Astrocyte of the spinal cord (primary cell): ENCODE results near the gene SLC9A1.

Experiments used
- DNase-seq: peaks from one replicate; pipeline ENCODE4 v3.0.0; 2011; ENCODE audit warnings: low read depth, low spot score
- H3K4me3 ChIP-seq: 2 replicates; pipeline ENCODE4 v1.5.1; 2011; ENCODE audit warnings: low read depth, mild to moderate bottlenecking, low read length, moderate library complexity
- CTCF ChIP-seq: IDR thresholded peaks from 2 replicates; pipeline ENCODE4 v1.5.1; 2012; ENCODE audit warnings: low read depth, mild to moderate bottlenecking, low read length, inconsistent platforms
- in situ Hi-C: cut with HindIII; loops from 2 replicates; pipeline ENCODE4 v1.10.0; 2017; ENCODE audit warnings: low sequenced_read_pairs

SLC9A1 gene

GRCh38 chr1:27148591-27148990 lies 6.3 kb downstream of the SLC9A1 start:
- no peak overlapping the region for H3K4me3 ChIP-seq
- no peak for DNase-seq
- in situ Hi-C loops: no loop called here
- TF ChIP-seq CTCF: no peak

GRCh38 chr1:27147842-27148518 lies 6.9 kb downstream of the SLC9A1 start:
- DNase-seq: no peak
- no peak overlapping the region for H3K4me3 ChIP-seq
- TF ChIP-seq CTCF: no peak
- in situ Hi-C loops: no loop called here

GRCh38 chr1:27145934-27146354 lies 9.0 kb downstream of the SLC9A1 start:
- in situ Hi-C loops: no loop called here
- DNase-seq: peak; percentile 82

GRCh38 chr1:27144920-27145661 lies 9.8 kb downstream of the SLC9A1 start:
- in situ Hi-C loops: no loop called here
- TF ChIP-seq CTCF: no peak
- no peak overlapping the region for H3K4me3 ChIP-seq
- DNase-seq: peak; percentile 73

More at GRCh38 chr1:27145934-27146354, 9.0 kb downstream of the SLC9A1 start:
- no peak overlapping the region for H3K4me3 ChIP-seq
- no peak for TF ChIP-seq CTCF

- H3K4me3 ChIP-seq: no peak overlapping the region
- no peak for DNase-seq
- in situ Hi-C loops: no loop called here
- TF ChIP-seq CTCF: no peak
These were observed 10.7 kb downstream of the SLC9A1 start for GRCh38 chr1:27144049-27144748.

GRCh38 chr1:27143401-27143800 lies 11.5 kb downstream of the SLC9A1 start:
- no peak overlapping the region for H3K4me3 ChIP-seq
- DNase-seq: no peak
- no peak for TF ChIP-seq CTCF
- in situ Hi-C loops: no loop called here
